HepG2 (cell line): ENCODE measurements around the gene VGF. TPM values are rescaled to one million over a fixed set of nuclear protein-coding genes. Genes with fewer than 3 reads are reported as not detected.

Experiments used
- HNRNPK ChIP-seq: fragments of 200-400 bp; formaldehyde crosslinking; IDR thresholded peaks from 2 replicates; pipeline ENCODE4 v1.6.1; 2018; ENCODE audit warnings: low read length, low read depth, moderate library complexity, mild to moderate bottlenecking; ENCODE audit not compliant: poor library complexity, severe bottlenecking
- MAFK ChIP-seq, 2 experiments: IDR thresholded peaks in 1 of 2; conservative IDR thresholded peaks in 1 of 2; 2 replicates each; pipeline ENCODE4 v1.6.1; 2011; ENCODE audit warnings: improper control_type of control experiment in 2 of 2, low read length in 2 of 2
- RNF2 ChIP-seq: fragments of 450-650 bp; conservative IDR thresholded peaks from 2 replicates; pipeline ENCODE4 v1.6.1; 2016; ENCODE audit warnings: low read depth
- SP1 ChIP-seq, 2 experiments: fragments of 450-650 bp in 1 of 2; sonication (generic) in 1 of 2; formaldehyde crosslinking in 1 of 2; IDR thresholded peaks; 2 replicates each; pipeline versions ENCODE4 v1.4.0 to v1.6.1; 2016 to 2020; ENCODE audit warnings: missing genetic modification reagents in 1 of 2
- ZFP90 ChIP-seq: sonication (generic); formaldehyde crosslinking; IDR thresholded peaks from 2 replicates; pipeline ENCODE4 v1.8.0; 2022; ENCODE audit warnings: missing genetic modification reagents, mild to moderate bottlenecking, inconsistent platforms, borderline replicate concordance
- ZNF232 ChIP-seq: sonication (generic); formaldehyde crosslinking; IDR thresholded peaks from 2 replicates; pipeline ENCODE4 v1.4.0; 2020; ENCODE audit warnings: missing genetic modification reagents, borderline replicate concordance
- ZNF3 ChIP-seq: IDR thresholded peaks from 2 replicates; pipeline ENCODE4 v1.7.0; 2017; ENCODE audit warnings: inconsistent platforms
- ZNF629 ChIP-seq: sonication (generic); formaldehyde crosslinking; conservative IDR thresholded peaks from 2 replicates; pipeline ENCODE4 v1.5.0; 2020; ENCODE audit warnings: missing genetic modification reagents
- polyA plus RNA-seq, 8 experiments: library from polyadenylated mRNA; depleted of rRNA in 3 of 8; stranded (reverse) in 7 of 8; unstranded in 1 of 8; fragments of >200 nt; fragmentation: Illumina TruSeq in 4 of 8; extraction: Trizol in 4 of 8; gene quantifications; 2 replicates each; pipeline versions ENCODE4 v1.2.1 to v1.2.3, GENCODE V29; 2011 to 2016; ENCODE audit warnings: low read depth in 4 of 8, missing spikeins in 1 of 8, mixed read lengths in 1 of 8; ENCODE audit not compliant: insufficient read depth in 1 of 8
- total RNA-seq, 5 experiments: library from RNA; depleted of rRNA; stranded (reverse); fragments of >200 nt; fragmentation: Illumina TruSeq; extraction: Trizol; gene quantifications; 2 replicates each; pipeline ENCODE4 v1.2.3, GENCODE V29; 2016; ENCODE audit warnings: low read depth in 1 of 5
- TF ChIP-seq, protein P1 (sequence below), 2 experiments: sonication (generic) in 1 of 2; formaldehyde crosslinking in 1 of 2; IDR thresholded peaks; 2 replicates each; pipeline versions ENCODE4 v1.4.0 to v1.6.1; 2016 to 2020; ENCODE audit warnings: borderline replicate concordance in 1 of 2, low read depth in 1 of 2, mild to moderate bottlenecking in 1 of 2, missing genetic modification reagents in 1 of 2
- TF ChIP-seq, protein P2 (sequence below): sonication (generic); formaldehyde crosslinking; IDR thresholded peaks from 2 replicates; pipeline ENCODE4 v1.5.0; 2020; ENCODE audit warnings: mild to moderate bottlenecking, missing genetic modification reagents
- TF ChIP-seq, protein P3 (sequence below): sonication (generic); formaldehyde crosslinking; IDR thresholded peaks from 2 replicates; pipeline ENCODE4 v1.9.0; 2021; ENCODE audit warnings: missing genetic modification reagents, borderline replicate concordance
- TF ChIP-seq, protein P4 (sequence below): sonication (generic); formaldehyde crosslinking; IDR thresholded peaks from 2 replicates; pipeline ENCODE4 v1.8.1; 2023; ENCODE audit warnings: mild to moderate bottlenecking, missing genetic modification reagents

VGF gene
- total and polyA plus RNA-seq, 2 of the 13 experiments (the other 11 are each of a cell fraction or from before 2014, with no cell fraction given): 0.12 to 0.46 TPM

DNA sequence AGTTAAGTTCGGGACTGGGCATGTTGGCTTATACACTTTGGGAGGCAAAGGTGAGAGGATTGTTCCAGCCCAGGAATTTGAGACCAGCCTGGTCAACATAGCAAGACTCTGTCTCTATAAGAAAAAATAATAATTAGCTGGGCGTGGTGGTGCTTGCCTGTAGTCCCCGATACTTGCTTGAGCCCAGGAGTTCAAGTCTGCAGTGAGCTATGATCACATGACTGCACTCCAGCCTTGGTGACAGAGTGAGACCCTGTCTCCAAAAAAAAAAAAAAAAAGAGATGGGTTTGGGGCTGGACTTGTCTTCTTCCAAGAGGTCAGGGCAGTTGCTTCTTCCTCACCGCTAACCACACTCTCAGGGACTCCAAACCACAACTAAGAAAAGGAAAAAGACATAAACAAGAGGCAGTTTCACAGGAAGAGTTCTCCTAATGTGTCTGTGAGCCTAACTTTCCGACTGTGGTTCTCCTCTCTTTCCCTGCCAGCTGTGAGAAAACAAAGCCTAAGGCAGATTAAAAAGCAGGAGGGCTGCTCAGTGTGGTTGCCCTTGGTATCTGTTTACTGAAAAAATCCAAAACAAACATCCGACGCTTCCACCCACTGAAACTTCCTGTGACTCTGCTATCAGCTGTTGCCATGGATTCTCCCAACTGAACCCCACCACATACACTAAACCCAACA, 40.9 kb downstream of the VGF start (continued):
- TF ChIP-seq, protein P1, sequence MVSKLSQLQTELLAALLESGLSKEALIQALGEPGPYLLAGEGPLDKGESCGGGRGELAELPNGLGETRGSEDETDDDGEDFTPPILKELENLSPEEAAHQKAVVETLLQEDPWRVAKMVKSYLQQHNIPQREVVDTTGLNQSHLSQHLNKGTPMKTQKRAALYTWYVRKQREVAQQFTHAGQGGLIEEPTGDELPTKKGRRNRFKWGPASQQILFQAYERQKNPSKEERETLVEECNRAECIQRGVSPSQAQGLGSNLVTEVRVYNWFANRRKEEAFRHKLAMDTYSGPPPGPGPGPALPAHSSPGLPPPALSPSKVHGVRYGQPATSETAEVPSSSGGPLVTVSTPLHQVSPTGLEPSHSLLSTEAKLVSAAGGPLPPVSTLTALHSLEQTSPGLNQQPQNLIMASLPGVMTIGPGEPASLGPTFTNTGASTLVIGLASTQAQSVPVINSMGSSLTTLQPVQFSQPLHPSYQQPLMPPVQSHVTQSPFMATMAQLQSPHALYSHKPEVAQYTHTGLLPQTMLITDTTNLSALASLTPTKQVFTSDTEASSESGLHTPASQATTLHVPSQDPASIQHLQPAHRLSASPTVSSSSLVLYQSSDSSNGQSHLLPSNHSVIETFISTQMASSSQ (IDR thresholded peaks at IDR 0.05; ENCODE audit: low read depth): no peak
- TF ChIP-seq, protein P1 (CRISPR knock-in tag; IDR thresholded peaks at IDR 0.05; ENCODE audit: borderline replicate concordance): no peak
- TF ChIP-seq, protein P2, sequence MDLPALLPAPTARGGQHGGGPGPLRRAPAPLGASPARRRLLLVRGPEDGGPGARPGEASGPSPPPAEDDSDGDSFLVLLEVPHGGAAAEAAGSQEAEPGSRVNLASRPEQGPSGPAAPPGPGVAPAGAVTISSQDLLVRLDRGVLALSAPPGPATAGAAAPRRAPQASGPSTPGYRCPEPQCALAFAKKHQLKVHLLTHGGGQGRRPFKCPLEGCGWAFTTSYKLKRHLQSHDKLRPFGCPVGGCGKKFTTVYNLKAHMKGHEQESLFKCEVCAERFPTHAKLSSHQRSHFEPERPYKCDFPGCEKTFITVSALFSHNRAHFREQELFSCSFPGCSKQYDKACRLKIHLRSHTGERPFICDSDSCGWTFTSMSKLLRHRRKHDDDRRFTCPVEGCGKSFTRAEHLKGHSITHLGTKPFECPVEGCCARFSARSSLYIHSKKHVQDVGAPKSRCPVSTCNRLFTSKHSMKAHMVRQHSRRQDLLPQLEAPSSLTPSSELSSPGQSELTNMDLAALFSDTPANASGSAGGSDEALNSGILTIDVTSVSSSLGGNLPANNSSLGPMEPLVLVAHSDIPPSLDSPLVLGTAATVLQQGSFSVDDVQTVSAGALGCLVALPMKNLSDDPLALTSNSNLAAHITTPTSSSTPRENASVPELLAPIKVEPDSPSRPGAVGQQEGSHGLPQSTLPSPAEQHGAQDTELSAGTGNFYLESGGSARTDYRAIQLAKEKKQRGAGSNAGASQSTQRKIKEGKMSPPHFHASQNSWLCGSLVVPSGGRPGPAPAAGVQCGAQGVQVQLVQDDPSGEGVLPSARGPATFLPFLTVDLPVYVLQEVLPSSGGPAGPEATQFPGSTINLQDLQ: no peak
- TF ChIP-seq SP1 (IDR thresholded peaks at IDR 0.05) (no peak), SP1 (CRISPR knock-in tag; IDR thresholded peaks at IDR 0.05) (peak; percentile 29; the same call in 1 of the 2 replicates), HNRNPK (no peak), ZNF629 (no peak), MAFK (conservative IDR thresholded peaks at IDR 0.05 in 1 of 2, IDR thresholded peaks at IDR 0.05 in 1 of 2; ENCODE audit: low read length in 2 of 2) (no peak), ZNF232 (CRISPR knock-in tag) (peak; percentile 74; the same call in 1 of the 2 replicates), ZNF3 (CRISPR knock-in tag) (no peak), ZFP90 (CRISPR knock-in tag) (no peak), RNF2 (no peak)
- TF ChIP-seq, protein P3, sequence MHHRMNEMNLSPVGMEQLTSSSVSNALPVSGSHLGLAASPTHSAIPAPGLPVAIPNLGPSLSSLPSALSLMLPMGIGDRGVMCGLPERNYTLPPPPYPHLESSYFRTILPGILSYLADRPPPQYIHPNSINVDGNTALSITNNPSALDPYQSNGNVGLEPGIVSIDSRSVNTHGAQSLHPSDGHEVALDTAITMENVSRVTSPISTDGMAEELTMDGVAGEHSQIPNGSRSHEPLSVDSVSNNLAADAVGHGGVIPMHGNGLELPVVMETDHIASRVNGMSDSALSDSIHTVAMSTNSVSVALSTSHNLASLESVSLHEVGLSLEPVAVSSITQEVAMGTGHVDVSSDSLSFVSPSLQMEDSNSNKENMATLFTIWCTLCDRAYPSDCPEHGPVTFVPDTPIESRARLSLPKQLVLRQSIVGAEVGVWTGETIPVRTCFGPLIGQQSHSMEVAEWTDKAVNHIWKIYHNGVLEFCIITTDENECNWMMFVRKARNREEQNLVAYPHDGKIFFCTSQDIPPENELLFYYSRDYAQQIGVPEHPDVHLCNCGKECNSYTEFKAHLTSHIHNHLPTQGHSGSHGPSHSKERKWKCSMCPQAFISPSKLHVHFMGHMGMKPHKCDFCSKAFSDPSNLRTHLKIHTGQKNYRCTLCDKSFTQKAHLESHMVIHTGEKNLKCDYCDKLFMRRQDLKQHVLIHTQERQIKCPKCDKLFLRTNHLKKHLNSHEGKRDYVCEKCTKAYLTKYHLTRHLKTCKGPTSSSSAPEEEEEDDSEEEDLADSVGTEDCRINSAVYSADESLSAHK (CRISPR knock-in tag): no peak
- TF ChIP-seq, protein P4, sequence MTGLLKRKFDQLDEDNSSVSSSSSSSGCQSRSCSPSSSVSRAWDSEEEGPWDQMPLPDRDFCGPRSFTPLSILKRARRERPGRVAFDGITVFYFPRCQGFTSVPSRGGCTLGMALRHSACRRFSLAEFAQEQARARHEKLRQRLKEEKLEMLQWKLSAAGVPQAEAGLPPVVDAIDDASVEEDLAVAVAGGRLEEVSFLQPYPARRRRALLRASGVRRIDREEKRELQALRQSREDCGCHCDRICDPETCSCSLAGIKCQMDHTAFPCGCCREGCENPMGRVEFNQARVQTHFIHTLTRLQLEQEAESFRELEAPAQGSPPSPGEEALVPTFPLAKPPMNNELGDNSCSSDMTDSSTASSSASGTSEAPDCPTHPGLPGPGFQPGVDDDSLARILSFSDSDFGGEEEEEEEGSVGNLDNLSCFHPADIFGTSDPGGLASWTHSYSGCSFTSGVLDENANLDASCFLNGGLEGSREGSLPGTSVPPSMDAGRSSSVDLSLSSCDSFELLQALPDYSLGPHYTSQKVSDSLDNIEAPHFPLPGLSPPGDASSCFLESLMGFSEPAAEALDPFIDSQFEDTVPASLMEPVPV (CRISPR knock-in tag): no peak
